Activated T-helper 1 cell treated with anti-CD3 and anti-CD28 coated beads, Interleukin-2, amount 50 U/mL, for 16 hours (primary cell): ENCODE data around the gene L3MBTL2.
"Not testable (repeated sequence)": the region's sequence is repeated elsewhere in the genome, so short reads cannot be mapped to it uniquely, and the experiment has no call there.

Source experiments
- DNase-seq, 2 donors: peaks; one replicate each; pipeline ENCODE4 v3.0.0-alpha.2; 2020; ENCODE audit warnings: low read depth in 1 of 2, low spot score in 1 of 2

The L3MBTL2 gene

DNA sequence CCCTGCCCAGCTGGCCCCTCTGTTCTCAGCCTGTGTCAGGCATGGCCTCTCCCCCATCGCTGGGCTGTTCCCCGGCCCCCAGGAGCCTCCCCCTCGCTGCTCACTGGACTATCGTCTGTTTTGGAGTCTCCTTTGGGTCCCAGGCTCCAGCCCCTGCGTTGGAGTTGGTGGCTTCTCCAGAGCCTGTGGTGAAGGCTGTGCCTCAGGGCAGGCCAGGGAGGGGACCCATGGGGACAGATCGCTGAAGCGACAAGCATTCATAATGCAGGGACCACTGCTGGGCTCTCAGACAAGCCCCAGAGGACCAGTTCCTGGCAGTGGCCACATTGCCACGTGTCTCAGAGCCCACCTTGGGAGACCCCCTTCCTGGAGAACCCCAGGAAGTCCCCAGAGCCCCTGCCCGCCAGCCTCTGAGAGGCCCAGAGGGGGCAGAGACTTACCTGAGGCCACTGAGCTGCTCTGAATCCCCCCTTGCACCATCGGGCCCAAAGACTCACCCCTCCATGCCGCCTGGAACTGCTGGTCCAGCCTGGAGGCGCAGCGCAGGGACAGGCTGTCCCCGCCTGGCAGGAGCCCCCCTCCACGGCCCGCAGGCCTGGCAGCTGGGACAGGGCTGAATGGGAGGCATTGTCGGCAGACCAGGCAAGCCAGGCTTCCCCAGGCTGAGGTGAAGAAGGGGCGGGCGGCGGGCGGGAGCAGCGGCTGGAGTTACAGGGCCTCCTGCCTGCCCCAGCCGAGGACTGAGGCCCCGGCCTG lies 35.4 kb downstream of the L3MBTL2 start, which contains the start of gene CHADL:
TSS of gene CHADL (minus strand) at position 555 of the 756 bp plus-strand sequence. CDS start at position 505, 50 bp downstream.
- no peak for DNase-seq

DNA sequence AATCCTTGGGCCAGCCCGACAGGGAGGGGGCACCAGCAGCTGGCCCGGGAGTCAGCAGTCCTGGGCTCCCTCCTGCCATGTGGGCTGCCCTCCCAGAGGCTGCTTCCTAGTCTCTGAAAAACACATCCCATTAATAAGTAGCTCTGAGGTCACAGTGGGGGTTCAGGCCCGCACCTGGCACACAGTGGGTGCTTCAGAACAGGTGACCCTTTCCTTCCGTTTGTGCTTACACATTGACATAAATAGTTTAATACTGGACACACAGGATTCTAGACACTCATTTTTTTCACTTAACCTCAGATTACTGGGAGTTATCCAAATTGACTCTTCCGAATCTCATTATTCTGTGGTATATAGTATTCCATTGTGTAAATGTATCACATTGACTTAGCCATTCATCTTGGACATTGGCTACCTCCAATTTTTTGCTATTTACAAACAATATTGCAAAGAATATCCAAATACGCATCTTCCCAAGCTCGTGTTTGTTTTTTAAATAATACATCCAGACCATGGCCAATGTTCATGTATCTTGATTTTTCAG lies 36.1 kb downstream of the L3MBTL2 start:
- no peak for DNase-seq

DNA sequence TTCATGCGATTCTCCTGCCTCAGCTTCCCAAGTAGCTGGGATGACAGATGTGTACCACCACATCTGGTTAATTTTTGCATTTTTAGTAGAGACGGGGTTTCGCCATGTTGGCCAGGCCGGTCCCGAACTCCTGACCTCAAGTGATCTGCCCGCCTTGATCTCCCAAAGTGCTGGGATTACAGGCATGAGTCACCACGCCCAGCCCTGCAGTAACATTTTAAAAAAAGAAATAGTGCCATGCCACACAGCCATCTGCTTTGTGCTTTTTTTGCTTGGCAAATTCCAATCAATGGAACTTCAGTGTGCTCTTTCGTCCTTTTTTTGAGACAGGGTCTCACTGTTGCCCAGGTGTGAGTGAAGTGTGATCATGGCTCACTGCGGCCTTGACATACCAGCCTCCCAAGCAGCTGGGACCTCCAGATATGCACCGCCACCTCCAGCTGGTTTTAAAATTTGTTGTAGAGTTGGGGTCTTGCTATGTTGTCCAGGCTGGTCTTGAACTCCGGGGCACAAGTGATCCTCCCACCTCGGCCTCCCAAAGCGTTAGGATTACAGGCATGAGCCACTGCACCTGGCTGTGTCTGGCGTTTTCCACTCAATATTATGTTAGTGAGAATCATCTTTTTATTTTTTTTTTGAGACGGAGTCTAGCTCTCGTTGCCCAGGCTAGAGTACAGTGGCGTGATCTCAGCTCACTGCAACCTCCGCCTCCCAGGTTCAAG lies 37.4 kb downstream of the L3MBTL2 start:
- no peak for DNase-seq

DNA sequence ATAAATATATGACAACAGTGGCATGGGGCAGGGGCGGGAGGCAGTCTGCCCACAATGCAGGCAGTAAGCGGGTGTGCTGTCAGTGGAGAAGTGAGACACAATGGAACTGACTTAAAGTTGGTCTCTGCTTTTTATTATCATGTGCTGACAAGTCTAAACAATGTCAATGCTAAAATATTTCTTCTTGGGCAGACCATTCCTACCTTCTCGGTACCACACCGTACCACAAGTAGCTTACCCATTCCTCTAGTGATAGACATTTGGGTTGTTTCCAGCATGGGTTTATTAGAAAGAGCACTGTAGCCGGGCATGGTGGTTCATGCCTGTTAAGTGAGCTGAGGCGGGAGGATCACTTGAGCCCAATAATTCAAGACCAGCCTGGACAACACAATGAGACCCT lies 38.2 kb downstream of the L3MBTL2 start:
- DNase-seq: no peak

DNA sequence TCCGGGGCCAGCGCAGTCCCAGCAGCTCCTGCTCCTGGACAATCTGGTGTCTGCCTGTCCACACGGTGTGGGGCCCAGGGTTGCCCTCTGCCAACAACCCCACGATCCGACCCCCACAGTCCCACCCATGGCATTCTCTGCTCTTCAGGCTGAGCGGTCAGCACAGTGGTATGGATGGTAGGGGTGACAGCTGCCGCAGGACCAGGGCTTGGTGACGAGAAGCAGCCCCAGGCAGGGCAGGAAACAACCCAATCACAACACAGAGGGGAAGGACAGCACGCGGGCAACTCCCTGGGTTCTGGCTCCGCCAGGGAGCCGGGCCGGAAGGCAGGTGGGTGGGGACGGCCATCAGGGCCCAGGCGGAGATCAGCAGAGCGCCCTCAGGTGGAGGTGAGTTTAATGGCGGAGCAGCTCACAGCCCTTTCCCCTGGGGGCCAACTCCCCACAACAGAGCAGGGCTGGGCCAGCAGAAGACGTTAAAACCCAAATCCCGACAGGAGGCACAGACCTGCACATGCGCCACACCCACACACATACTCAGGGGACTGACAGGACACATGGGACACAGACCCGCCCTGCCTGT lies 40.9 kb downstream of the L3MBTL2 start:
- no peak for DNase-seq

DNA sequence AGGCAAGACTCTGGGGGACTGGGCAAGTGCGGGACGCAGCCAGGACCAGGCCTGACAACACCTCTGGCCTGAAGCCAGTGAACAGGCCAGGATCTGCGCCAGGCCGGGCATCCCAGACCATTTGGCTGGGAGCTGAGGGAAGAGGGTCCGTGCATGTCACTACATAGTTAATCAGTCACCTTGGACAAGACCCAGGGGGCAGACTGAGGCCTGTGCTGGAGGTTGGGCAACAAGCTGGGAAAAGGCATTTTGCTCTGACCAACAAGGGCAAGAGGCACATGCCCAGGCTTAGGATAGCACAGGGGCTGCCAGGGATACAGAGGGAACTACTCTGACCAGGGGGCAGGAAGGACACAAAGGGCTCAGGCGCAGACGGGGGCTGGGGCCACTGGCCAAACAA lies 42.6 kb downstream of the L3MBTL2 start:
- DNase-seq: no peak

DNA sequence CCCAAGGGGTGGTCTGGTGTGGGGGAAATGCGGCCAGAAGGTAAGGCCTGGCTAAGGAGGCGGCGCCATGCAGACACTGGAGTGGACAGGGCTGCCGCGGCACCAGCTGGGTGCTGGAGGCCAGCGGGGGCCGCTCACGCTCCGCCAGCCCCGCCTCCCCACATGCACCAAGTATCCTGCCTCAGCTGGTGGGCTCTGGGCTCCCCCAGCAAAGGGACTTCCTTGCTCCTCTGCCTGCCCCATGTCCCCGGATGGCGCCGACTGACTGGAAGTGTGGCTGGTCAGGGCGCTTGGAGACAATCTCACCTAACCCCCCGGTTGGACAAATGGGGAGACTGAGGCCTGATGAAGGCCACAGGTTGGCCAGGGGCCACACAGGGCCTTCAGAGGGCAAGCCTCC lies 43.2 kb downstream of the L3MBTL2 start:
- DNase-seq: no peak

DNA sequence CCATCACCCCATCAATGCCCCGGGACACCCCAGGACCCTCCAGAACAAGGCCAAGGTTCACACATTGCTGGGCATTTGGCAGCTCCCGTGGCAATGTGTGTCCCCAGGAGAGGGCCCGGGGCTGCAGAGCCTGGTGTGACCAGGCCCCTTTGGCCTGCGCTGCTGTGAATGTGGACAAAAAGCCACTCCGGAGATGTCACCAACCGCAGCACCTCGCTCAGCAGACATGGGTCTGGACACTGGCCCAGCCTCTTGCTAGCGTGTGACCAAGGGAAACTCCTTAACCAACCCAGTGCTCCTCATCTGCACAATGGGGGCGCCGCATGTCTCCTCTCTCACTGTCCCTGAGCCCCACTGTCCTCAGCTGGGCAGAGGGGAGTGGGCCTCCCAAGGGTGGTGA lies 43.6 kb downstream of the L3MBTL2 start:
- no peak for DNase-seq

DNA sequence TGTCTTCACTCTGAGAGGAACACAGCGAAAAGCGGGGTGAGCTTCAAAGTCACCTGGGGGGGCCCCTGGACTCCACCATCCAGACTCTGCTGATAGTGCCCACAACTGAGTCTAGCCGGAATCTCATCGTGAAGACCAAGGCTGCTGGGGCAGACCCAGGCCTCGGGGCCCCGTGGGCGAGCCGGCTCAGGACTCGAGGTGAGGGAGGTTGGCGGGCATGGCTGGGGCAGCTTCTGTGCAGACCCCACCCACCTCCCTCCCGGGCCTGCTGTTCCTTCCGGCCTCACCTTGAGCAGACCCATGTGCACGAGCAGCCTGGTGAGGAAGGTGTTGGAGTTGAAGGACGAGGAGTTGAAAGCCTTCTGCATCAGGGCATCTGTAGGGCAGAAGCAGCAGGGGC lies 44.3 kb downstream of the L3MBTL2 start:
- no peak for DNase-seq

DNA sequence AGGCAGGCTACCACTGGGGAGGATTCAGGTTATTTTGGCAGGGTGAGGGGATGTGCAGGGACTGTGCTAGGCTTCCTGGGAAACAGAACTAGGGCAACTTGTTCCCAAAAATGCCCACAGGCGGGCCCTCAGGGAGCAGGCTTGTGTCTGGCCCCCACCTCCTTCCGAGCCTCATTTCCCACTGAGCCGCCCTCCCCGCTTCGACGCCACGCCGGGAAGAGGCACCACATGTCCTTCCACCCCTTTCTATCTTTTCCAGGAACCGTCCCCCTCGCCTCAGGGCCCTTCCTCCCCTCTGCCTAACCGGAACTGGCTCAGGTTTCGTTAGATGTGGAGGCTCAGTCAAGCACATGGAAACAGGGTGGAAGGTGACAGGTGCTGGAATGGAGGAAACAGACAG lies 45.0 kb downstream of the L3MBTL2 start:
- DNase-seq: no peak

DNA sequence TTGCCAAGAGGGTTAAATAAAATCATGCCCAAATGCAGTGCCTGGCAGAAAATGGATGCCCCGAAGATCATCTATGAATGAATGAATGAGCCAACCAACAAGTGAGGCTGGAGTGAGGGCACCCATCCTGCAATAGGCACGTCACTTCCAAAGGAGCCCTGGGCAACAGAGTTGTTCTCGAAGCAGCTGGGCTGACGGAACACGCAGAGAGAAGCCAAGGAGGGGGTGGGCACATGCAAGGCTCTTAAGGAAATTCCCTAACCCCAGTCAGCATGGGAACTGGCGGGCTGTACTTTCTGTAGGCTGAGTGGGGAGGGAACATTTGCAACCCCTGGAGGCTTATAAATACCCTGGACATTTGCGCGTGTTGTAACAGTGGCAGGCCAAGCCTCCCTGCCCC lies 47.3 kb downstream of the L3MBTL2 start:
- no peak for DNase-seq

DNA sequence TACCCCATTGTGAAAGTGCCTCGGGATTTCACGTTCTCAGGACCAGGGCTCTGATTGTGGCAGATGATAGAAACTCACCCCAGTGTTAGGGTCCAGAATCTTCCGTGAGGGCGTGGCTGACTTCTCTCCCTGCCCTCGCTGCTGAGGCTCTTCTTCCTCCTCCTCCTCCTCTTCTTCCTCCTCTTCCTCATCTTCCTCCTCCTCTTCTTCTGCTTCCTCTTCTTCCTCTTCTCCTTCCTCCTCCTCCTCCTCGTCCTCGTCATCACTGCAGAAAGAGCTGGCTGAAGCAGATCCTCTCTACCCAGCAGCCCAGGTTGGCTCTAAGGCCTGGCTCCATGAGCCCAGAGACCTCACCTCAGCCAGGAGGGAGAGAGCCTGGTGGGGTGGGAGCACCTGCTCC lies 49.1 kb downstream of the L3MBTL2 start:
- DNase-seq: no peak

DNA sequence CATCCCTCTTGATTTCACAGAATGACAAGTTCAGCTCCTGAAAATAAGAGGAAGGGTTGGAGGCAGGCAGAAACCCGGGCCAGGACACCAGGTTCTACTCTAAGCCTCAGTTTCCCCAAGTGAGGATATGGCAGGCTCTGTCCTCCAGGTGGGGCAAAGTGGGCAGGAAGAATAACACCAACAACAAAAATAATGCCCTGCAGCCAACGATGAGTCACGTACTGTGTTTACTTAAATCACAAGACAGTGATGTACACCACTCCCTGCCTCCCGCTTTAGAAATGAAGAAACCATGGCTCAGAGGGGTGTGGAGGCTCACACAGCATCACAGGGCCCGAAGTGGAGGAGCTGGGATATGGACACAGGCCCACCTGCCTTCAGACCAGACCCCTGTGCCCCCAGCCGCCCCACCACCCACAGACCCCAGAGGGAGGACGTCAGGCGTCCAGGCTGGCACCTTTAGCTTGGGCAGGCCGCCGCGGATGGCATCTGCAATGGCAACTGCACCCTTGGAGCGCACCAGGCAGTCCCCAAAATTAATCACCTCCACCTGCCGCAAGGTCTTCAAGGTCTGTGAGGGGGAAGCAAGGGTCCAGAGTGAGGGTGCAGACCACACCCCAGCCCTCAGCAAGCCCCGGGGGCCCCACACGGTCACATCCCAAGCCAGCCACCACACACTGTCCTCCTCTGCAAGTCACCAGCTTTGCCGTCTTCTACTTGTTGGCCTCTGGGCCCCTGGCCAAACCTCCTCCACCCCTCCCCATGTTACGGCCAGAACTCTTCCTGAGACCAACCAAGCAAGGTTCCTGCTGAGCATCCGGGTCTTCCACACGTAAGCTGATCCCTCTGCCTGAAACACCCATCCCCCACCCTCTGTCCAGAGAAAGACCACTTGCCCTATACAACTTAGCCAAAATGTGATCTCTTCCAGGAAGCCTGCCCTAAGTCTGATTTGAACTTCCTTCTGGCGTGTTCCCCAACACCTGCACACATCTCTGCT lies 51.4 kb downstream of the L3MBTL2 start:
- DNase-seq: no peak

DNA sequence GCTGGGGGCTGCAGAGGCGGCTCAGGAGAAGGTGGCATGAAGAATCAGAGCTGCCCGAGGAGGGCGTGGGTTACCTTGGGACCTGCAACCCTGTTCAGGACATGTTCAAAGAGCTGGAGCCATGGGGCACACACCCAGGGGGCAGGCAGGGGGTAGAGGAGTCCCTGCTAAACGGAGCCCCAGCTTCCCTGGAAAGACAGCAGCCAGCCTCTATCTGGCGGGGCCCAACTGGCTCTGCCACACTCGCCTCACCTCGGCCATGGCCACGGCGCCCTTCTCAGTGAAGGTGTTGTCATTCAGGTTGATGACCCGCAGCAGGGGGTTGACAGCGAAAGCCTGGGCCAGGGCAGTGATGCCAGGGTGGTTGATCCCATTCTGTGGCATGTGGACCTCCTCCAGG lies 52.6 kb downstream of the L3MBTL2 start:
- no peak for DNase-seq

DNA sequence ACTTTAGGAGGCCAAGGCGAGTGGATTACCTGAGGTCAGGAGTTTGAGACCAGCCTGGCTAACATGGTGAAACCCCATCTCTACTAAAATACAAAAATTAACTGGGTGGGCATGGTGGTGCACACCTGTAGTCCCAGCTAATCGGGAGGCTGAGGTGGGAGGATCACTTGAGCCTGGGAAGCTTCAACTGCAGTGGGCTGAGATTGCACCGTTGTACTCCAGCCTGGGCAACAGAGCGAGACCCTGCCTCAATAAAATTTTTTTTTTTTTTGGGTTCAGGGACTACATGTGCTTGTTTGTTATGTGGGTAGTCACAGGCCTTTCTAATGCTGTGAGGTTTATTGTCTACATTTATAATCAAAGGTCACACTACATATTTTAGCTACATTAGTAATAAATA lies 54.6 kb downstream of the L3MBTL2 start:
- DNase-seq: not testable (repeated sequence)

DNA sequence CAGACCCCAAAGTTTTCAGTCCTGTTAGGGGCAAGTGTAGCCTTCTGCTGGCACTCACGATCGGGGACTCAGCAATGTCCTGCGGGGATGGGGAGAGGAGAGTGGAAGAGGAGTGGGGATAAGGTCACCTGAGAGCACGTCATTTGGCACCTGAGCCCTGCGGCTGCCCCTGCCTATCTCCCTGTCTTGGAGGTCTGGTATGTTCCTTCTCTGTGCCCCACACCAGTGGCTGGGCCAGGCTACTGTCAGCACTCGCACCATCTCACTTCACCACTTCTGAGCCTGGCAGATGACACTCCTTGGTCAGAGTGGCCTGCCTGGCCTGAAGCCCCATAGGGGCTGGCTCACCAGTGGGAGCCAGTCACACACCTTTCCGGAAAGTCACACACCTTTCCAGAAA lies 55.8 kb downstream of the L3MBTL2 start:
- DNase-seq: no peak

DNA sequence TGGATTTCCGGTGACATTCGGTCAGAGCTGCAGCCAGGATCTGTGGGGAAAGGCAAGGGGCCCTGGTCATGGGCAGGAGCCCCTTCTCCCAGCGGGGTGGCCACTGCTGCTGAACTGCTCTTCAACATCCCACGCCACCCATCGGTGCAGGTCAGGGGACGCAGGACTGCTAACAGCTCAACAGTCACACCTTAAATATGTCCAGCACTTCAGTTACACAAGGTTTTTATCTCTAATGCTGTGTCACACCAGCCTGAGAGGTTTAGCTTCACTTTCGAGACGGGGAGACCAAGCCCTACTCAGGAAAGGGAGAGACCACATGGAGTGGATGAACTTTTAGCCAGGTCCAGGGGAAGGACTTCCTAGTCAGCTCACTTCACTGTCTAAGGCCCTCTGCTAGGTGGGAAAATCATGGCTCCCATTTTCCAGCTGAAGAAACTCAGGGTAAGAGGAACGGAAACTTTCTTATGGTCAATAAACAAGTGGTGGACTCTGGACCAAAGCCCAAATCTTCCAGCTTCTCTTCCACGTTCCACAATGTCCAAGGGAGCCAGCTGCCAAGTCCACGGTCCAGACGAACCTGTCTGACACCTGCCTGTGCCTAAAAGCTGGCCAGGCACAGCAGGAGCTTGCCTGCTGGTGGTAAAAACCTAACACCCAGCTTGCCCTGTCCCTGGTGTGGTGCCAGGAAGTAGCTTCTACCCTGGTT lies 56.6 kb downstream of the L3MBTL2 start:
- DNase-seq: no peak

DNA sequence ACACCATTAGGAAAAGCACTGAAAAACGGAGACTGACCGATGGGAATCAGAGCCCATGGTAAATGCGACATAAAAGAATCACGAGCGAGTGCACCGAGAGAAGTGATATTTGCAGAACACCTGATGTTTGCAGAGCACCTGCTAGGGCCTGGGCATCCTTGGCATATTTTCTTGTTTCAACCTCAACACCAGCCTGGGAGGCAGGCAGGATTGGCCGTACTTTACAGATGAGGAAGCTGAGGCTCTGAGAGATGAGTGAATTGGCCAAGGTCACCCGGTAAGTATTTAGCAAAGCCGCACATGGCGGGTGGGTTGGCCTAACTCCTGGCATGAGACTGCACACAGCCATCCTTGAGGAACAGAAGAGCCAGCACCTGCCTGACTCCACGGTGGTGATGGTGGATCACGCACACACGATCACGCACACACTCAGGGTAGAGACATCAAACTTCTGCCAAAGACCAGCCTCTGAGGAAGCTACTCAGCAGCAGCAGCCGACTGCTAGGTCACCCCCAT lies 57.2 kb downstream of the L3MBTL2 start:
- no peak for DNase-seq

DNA sequence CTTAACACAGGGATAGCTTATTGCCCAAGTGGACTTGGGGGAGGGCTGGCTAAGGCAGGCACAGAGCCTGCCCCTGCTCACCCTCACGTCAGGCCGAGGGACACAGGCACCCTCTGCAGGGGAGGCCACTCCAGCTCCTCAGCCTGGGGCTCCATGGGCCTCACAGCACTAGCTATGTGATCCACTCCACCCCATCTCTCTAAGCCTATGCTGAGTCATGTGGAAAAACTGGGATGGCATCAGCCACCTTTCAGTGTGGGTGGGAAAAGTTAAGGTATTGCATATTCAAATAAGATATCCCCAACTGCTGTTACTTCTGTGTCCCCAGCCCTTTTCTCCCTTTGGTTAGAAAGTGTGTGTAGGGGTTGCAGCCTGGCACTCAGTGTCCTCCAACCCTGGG lies 58.6 kb downstream of the L3MBTL2 start:
- DNase-seq: no peak

DNA sequence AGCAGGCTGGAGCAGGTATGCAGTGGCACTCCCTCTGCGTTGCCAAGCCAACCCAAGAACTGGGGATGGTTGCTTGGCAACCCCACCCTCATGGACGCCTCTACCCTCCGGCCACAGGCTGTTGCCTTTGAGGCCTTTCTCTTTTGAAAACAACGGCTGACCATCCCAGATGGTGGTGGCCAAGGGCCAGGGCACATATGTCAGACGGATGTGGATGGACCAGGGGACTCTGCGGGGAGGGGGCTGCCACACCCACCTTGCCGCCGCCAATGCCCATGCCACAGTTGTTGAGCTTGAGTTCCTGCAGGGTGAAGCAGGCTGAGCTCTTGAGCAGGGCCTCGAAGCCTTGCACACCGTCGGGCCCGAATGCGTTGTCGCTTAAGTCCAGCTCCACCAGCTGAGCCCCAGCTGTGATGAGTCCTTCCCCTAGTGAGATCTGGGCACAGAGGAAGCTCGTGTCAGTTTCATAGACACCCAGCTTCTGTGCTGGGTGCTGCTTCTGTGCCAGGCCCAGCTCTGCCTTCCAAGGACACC lies 59.4 kb downstream of the L3MBTL2 start:
- DNase-seq: no peak
